ENCODE measurements around the gene PRKAR2A. TPM values are rescaled to one million over a fixed set of nuclear protein-coding genes. Genes with fewer than 3 reads are reported as not detected.
A peak's percentile ranks its signal among the peaks of the same experiment; 100 is the strongest.

The PRKAR2A gene
- polyA plus RNA-seq, 2 of the 4 experiments (the other 2 are of a cell fraction): 15.3 to 17.2 TPM

DNA sequence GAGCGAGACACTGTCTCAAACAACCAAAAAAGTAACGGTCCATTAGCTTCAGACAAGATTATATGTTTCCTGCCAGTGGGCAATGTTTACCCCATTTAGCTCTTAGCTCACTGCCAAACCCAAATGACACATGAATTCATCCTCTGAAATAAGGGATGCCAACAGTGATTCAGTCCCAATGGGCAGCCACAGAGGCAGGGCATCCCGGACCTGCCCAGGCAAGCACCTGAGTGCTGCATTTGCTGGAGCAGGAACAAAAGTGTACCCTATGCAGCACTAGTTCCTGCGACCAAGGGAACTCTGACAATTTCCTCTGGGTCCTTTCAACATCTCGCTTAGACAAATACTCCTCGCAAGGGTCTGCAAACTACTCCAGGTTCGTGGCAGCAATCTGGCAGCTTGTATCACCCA lies 138.6 kb downstream of the PRKAR2A start:
- Histone ChIP-seq H3K4me1 (peaks cover 13% of the 10 kb centered on the region; the same call in 2 of the 3 replicates), H3K27ac (peak overlapping the region; percentile 31 to 70; a peak in 5 of 6 replicates), H3K4me2 (0 out of 3 replicates have a peak overlapping the region, but pooled peaks have one; percentile 21), H3K4me3 (no peak overlapping the region), H3K9me3 (no peaks in the 10 kb centered on the region)
- ChIA-PET POLR2A (interaction anchor here (1.0 kb wide), 1 partner anchor 8 kb away, joined by 3 read pairs; the partner anchor contains the start of gene IP6K2), CTCF (interaction anchor here (1.4 to 4.6 kb wide), 3 partner anchors 14 to 31 kb away, joined by 4 to 18 read pairs (median 7); partner anchors contain the start of gene NCKIPSD)
- no peak for DNase-seq (ENCODE audit: low read depth in 1 of 2, low spot score in 1 of 2)
- WGBS (ENCODE audit: missing lambda C conversion rate): 85% methylated on average over 7 of the region's 7 CpGs
- TF ChIP-seq CBX8 (IDR thresholded peaks at IDR 0.05) (no peak), HDAC2 (IDR thresholded peaks at IDR 0.05) (no peak), CBX2 (IDR thresholded peaks at IDR 0.05; ENCODE audit: borderline replicate concordance, low read depth) (no peak)
- peak in 1 of 2 experiments; percentile 26; a peak in 2 of 6 replicates for ATAC-seq
- no peak for FAIRE-seq

DNA sequence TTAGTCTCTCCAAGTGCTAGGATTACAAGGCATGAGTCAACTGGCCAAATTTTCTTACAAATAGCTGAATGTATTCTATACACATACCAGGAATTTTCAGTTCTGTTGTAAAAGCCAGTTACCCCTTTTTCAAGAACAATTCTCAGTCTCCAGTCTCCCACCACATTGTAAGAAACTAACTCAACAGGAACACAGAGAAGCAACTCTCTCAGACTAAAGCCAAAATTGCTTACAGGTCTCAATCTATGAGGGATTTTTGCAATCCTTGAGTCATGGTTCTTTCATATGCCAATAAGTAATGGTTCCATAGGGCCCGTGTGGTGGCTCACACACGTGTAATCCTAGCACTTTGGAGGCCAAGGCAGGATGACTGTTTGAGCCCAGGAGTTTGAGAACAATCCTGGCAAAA lies 139.2 kb downstream of the PRKAR2A start:
- WGBS (ENCODE audit: missing lambda C conversion rate): 54% methylated on average over 2 of the region's 2 CpGs

DNA sequence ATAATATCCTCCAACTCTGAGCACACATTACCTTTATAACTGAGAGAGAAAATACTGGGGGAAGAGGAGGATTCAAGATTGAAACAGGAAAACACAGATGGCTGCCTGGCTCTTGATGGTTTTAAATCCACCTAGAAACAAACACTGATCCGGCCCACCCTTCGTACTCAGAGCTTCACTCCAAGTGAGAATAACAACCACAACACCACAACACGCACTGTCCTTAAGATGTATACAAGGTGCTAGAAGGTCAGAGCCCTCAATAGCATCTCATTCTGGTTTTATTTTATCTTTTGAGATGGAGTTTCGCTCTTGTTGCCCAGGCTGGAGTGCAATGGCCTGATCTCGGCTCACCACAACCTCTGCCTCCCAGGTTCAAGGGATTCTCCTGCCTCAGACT lies 140.5 kb downstream of the PRKAR2A start:
- TF ChIP-seq, protein P1, sequence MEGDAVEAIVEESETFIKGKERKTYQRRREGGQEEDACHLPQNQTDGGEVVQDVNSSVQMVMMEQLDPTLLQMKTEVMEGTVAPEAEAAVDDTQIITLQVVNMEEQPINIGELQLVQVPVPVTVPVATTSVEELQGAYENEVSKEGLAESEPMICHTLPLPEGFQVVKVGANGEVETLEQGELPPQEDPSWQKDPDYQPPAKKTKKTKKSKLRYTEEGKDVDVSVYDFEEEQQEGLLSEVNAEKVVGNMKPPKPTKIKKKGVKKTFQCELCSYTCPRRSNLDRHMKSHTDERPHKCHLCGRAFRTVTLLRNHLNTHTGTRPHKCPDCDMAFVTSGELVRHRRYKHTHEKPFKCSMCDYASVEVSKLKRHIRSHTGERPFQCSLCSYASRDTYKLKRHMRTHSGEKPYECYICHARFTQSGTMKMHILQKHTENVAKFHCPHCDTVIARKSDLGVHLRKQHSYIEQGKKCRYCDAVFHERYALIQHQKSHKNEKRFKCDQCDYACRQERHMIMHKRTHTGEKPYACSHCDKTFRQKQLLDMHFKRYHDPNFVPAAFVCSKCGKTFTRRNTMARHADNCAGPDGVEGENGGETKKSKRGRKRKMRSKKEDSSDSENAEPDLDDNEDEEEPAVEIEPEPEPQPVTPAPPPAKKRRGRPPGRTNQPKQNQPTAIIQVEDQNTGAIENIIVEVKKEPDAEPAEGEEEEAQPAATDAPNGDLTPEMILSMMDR (IDR thresholded peaks at IDR 0.05): no peak
- no peak for TF ChIP-seq HEYL (CRISPR knock-in tag; IDR thresholded peaks at IDR 0.05)
- ChIA-PET POLR2A (interaction anchor here (1.0 kb wide), 1 partner anchor 10 kb away, joined by 6 read pairs; the partner anchor contains the start of gene IP6K2), CTCF (interaction anchor here (0.7 to 4.6 kb wide), 3 partner anchors 9 to 32 kb away, joined by 3 to 18 read pairs (median 7); partner anchors contain the start of gene NCKIPSD)
- Histone ChIP-seq H3K4me1 (peaks cover 13% of the 10 kb centered on the region; the same call in 2 of the 3 replicates), H3K27ac (no peak overlapping the region), H3K4me2 (no peak overlapping the region), H3K4me3 (no peak overlapping the region), H3K9me3 (no peaks in the 10 kb centered on the region)
- FAIRE-seq: no peak
- no peak for ATAC-seq
- no peak for DNase-seq (ENCODE audit: low read depth in 1 of 2, low spot score in 1 of 2)
- 89% methylated on average over 5 of the region's 5 CpGs for WGBS (ENCODE audit: missing lambda C conversion rate)

More for the DNA sequence above, 139.2 kb downstream of the PRKAR2A start:
- Histone ChIP-seq H3K4me3 (no peak overlapping the region), H3K4me2 (no peak overlapping the region), H3K4me1 (peaks cover 13% of the 10 kb centered on the region; the same call in 2 of the 3 replicates), H3K9me3 (no peaks in the 10 kb centered on the region), H3K27ac (peak overlapping the region; percentile 31 to 70; a peak in 5 of 6 replicates)
- TF ChIP-seq NFE2L2 (conservative IDR thresholded peaks at IDR 0.05; ENCODE audit: low read length) (no peak), MAFK (IDR thresholded peaks at IDR 0.05; ENCODE audit: partially characterized antibody) (no peak), HOXB5 (CRISPR knock-in tag; IDR thresholded peaks at IDR 0.05) (no peak), ZNF302 (CRISPR knock-in tag; IDR thresholded peaks at IDR 0.05) (no peak), FOXS1 (CRISPR knock-in tag; IDR thresholded peaks at IDR 0.05) (no peak), HDAC2 (IDR thresholded peaks at IDR 0.05) (no peak), EHF (CRISPR knock-in tag; IDR thresholded peaks at IDR 0.05) (no peak), POLR2AphosphoS2 (conservative IDR thresholded peaks at IDR 0.05; ENCODE audit: low read length) (no peak), EHMT2 (IDR thresholded peaks at IDR 0.05; ENCODE audit: low read depth) (no peak), CHD4 (IDR thresholded peaks at IDR 0.05; ENCODE audit: borderline replicate concordance) (no peak), HOXA7 (CRISPR knock-in tag; IDR thresholded peaks at IDR 0.05) (no peak), NPAS2 (CRISPR knock-in tag; IDR thresholded peaks at IDR 0.05; ENCODE audit: borderline replicate concordance) (no peak), EP300 (IDR thresholded peaks at IDR 0.05) (no peak), RNF2 (IDR thresholded peaks at IDR 0.05; ENCODE audit: borderline replicate concordance, low read depth) (no peak), TFCP2L1 (CRISPR knock-in tag; IDR thresholded peaks at IDR 0.05) (no peak)
- TF ChIP-seq, protein P2, sequence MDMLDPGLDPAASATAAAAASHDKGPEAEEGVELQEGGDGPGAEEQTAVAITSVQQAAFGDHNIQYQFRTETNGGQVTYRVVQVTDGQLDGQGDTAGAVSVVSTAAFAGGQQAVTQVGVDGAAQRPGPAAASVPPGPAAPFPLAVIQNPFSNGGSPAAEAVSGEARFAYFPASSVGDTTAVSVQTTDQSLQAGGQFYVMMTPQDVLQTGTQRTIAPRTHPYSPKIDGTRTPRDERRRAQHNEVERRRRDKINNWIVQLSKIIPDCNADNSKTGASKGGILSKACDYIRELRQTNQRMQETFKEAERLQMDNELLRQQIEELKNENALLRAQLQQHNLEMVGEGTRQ (IDR thresholded peaks at IDR 0.05): no peak
- TF ChIP-seq, protein P3, sequence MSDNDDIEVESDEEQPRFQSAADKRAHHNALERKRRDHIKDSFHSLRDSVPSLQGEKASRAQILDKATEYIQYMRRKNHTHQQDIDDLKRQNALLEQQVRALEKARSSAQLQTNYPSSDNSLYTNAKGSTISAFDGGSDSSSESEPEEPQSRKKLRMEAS (IDR thresholded peaks at IDR 0.05): no peak
- TF ChIP-seq, protein P4, sequence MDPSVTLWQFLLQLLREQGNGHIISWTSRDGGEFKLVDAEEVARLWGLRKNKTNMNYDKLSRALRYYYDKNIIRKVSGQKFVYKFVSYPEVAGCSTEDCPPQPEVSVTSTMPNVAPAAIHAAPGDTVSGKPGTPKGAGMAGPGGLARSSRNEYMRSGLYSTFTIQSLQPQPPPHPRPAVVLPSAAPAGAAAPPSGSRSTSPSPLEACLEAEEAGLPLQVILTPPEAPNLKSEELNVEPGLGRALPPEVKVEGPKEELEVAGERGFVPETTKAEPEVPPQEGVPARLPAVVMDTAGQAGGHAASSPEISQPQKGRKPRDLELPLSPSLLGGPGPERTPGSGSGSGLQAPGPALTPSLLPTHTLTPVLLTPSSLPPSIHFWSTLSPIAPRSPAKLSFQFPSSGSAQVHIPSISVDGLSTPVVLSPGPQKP (IDR thresholded peaks at IDR 0.05; ENCODE audit: low read depth, low read length): no peak
- FAIRE-seq (no peak), DNase-seq (ENCODE audit: low read depth in 1 of 2, low spot score in 1 of 2) (no peak), ATAC-seq (peak in 1 of 2 experiments; percentile 19; a peak in 2 of 6 replicates)
- ChIA-PET CTCF (interaction anchor here (1.4 to 4.6 kb wide), 3 partner anchors 14 to 31 kb away, joined by 4 to 18 read pairs (median 7); partner anchors contain the start of gene NCKIPSD), POLR2A (interaction anchor here (1.0 kb wide), 1 partner anchor 9 kb away, joined by 3 read pairs; the partner anchor contains the start of gene IP6K2)
